SK-N-SH treated with all-trans-retinoic acid at 6 μM for 48 hours (cell line): ENCODE data around the gene NGFR.

ENCODE experiments used
- ATAC-seq: fragments of 200-7000 bp; cut with Tn5 transposase; 3 replicates; pipeline ENCODE4 v1.9.1; 2020; ENCODE audit warnings: mild to moderate bottlenecking, moderate library complexity
- ARNTL ChIP-seq: fragments of 450-650 bp; formaldehyde crosslinking; IDR thresholded peaks from 2 replicates; pipeline ENCODE4 v1.5.0; 2020; ENCODE audit warnings: low read depth, mild to moderate bottlenecking, moderate library complexity, borderline replicate concordance
- BACH2 ChIP-seq: fragments of 250-450 bp; sonication (Bioruptor Pico); IDR thresholded peaks from 2 replicates; pipeline ENCODE4 v1.9.0; 2021; ENCODE audit warnings: mild to moderate bottlenecking, borderline replicate concordance
- CSDC2 ChIP-seq: fragments of 250-450 bp; sonication (Bioruptor Pico); IDR thresholded peaks from 2 replicates; pipeline ENCODE4 v1.5.0; 2020; ENCODE audit warnings: mild to moderate bottlenecking, moderate library complexity
- CSRNP3 ChIP-seq: fragments of 250-450 bp; sonication (Bioruptor Pico); IDR thresholded peaks from 2 replicates; pipeline ENCODE4 v1.5.1; 2021; ENCODE audit warnings: mild to moderate bottlenecking, moderate library complexity
- ESRRG ChIP-seq: fragments of 250-450 bp; sonication (Bioruptor Pico); IDR thresholded peaks from 2 replicates; pipeline ENCODE4 v1.6.1; 2021; ENCODE audit warnings: mild to moderate bottlenecking
- GLIS3 ChIP-seq: fragments of 250-450 bp; sonication (Bioruptor Pico); IDR thresholded peaks from 2 replicates; pipeline ENCODE4 v1.5.0; 2020; ENCODE audit warnings: mild to moderate bottlenecking, moderate library complexity
- ISL1 ChIP-seq: fragments of 250-450 bp; sonication (Bioruptor Pico); IDR thresholded peaks from 2 replicates; pipeline ENCODE4 v2.1.2; 2022; ENCODE audit warnings: mild to moderate bottlenecking, moderate library complexity
- OSR1 ChIP-seq: fragments of 250-450 bp; sonication (Bioruptor Pico); IDR thresholded peaks from 2 replicates; pipeline ENCODE4 v1.8.0; 2022; ENCODE audit warnings: moderate library complexity, mild to moderate bottlenecking, inconsistent platforms
- PATZ1 ChIP-seq: fragments of 250-450 bp; sonication (Bioruptor Pico); IDR thresholded peaks from 2 replicates; pipeline ENCODE4 v1.8.0; 2020; ENCODE audit warnings: mild to moderate bottlenecking, moderate library complexity, borderline replicate concordance
- POU6F1 ChIP-seq: fragments of 250-450 bp; sonication (Bioruptor Pico); IDR thresholded peaks from 2 replicates; pipeline ENCODE4 v1.8.0; 2021; ENCODE audit warnings: low read depth, mild to moderate bottlenecking, moderate library complexity, borderline replicate concordance
- PPARA ChIP-seq: fragments of 250-450 bp; sonication (Bioruptor Pico); IDR thresholded peaks from 2 replicates; pipeline ENCODE4 v1.5.0; 2020; ENCODE audit warnings: mild to moderate bottlenecking, borderline replicate concordance
- RARB ChIP-seq: fragments of 250-450 bp; sonication (Bioruptor Pico); IDR thresholded peaks from 2 replicates; pipeline ENCODE4 v1.8.0; 2021; ENCODE audit warnings: mild to moderate bottlenecking, moderate library complexity
- SNAI2 ChIP-seq: fragments of 250-450 bp; sonication (Bioruptor Pico); IDR thresholded peaks from 2 replicates; pipeline ENCODE4 v1.5.0; 2020; ENCODE audit warnings: mild to moderate bottlenecking, moderate library complexity
- TOX ChIP-seq: fragments of 250-450 bp; sonication (Bioruptor Pico); IDR thresholded peaks from 2 replicates; pipeline ENCODE4 v1.8.0; 2021; ENCODE audit warnings: mild to moderate bottlenecking, moderate library complexity, borderline replicate concordance
- TSHZ2 ChIP-seq: fragments of 250-450 bp; sonication (Bioruptor Pico); IDR thresholded peaks from 2 replicates; pipeline ENCODE4 v1.5.0; 2020; ENCODE audit warnings: mild to moderate bottlenecking, moderate library complexity
- ZC3H10 ChIP-seq: fragments of 250-450 bp; sonication (Bioruptor Pico); IDR thresholded peaks from 2 replicates; pipeline ENCODE4 v1.5.1; 2021; ENCODE audit warnings: mild to moderate bottlenecking, moderate library complexity
- ZFP3 ChIP-seq: fragments of 250-450 bp; sonication (Bioruptor Pico); IDR thresholded peaks from 2 replicates; pipeline ENCODE4 v1.5.0; 2020; ENCODE audit warnings: mild to moderate bottlenecking, moderate library complexity
- ZFP30 ChIP-seq: fragments of 450-650 bp; formaldehyde crosslinking; IDR thresholded peaks from 2 replicates; pipeline ENCODE4 v1.5.0; 2022; ENCODE audit warnings: mild to moderate bottlenecking, moderate library complexity
- ZNF70 ChIP-seq: fragments of 450-650 bp; formaldehyde crosslinking; IDR thresholded peaks from 2 replicates; pipeline ENCODE4 v1.5.0; 2020; ENCODE audit warnings: mild to moderate bottlenecking, moderate library complexity
- ZNF8 ChIP-seq: fragments of 450-650 bp; formaldehyde crosslinking; IDR thresholded peaks from 2 replicates; pipeline ENCODE4 v1.5.0; 2020; ENCODE audit warnings: mild to moderate bottlenecking, moderate library complexity

NGFR gene

GRCh38 chr17:49512296-49513043 is 17.4 kb downstream of the NGFR start (continued):
- TF ChIP-seq PATZ1 (CRISPR knock-in tag) (no peak), ESRRG (no peak), POU6F1 (CRISPR knock-in tag) (no peak)

- ATAC-seq: no peak
Measured at GRCh38 chr17:49513044-49513395, 17.9 kb downstream of the NGFR start.

GRCh38 chr17:49513641-49514040 is 18.5 kb downstream of the NGFR start:
- ATAC-seq: no peak
- TF ChIP-seq ARNTL (CRISPR knock-in tag) (no peak), ESRRG (no peak), ZFP30 (no peak), RARB (no peak), ZFP3 (no peak), ISL1 (CRISPR knock-in tag) (no peak), CSDC2 (CRISPR knock-in tag) (no peak), SNAI2 (CRISPR knock-in tag) (no peak), ZNF8 (no peak), POU6F1 (CRISPR knock-in tag) (no peak), OSR1 (no peak), TOX (CRISPR knock-in tag) (no peak), GLIS3 (CRISPR knock-in tag) (no peak)

More at GRCh38 chr17:49513044-49513395, 17.9 kb downstream of the NGFR start:
- TF ChIP-seq GLIS3 (CRISPR knock-in tag): no peak
- TF ChIP-seq ZFP30: no peak
- TF ChIP-seq ISL1 (CRISPR knock-in tag): no peak
- no peak for TF ChIP-seq TOX (CRISPR knock-in tag)
- no peak for TF ChIP-seq CSRNP3 (CRISPR knock-in tag)
- TF ChIP-seq PPARA: no peak
- no peak for TF ChIP-seq ZFP3
- no peak for TF ChIP-seq OSR1
- TF ChIP-seq SNAI2 (CRISPR knock-in tag): no peak
- TF ChIP-seq ESRRG: no peak
- no peak for TF ChIP-seq TSHZ2
- no peak for TF ChIP-seq POU6F1 (CRISPR knock-in tag)
- TF ChIP-seq CSDC2 (CRISPR knock-in tag): no peak
- no peak for TF ChIP-seq ZNF70 (CRISPR knock-in tag)
- no peak for TF ChIP-seq ZC3H10 (CRISPR knock-in tag)
- no peak for TF ChIP-seq BACH2 (CRISPR knock-in tag)
- TF ChIP-seq ARNTL (CRISPR knock-in tag): no peak
- no peak for TF ChIP-seq RARB
